Stomach (tissue), 4 donors: Measurements from ENCODE around the gene ETV7.

Experiments
- POLR2AphosphoS5 ChIP-seq, 3 donors: sonication (generic); formaldehyde crosslinking; IDR thresholded peaks; one replicate each; pipeline ENCODE4 v1.6.1; 2016; ENCODE audit warnings: antibody characterized with exemption in 3 of 3
- TF ChIP-seq, protein P1 (sequence below), 7 experiments: fragments of 450-650 bp in 4 of 7; fragments of 200-600 bp in 3 of 7; sonication (generic) in 3 of 7; IDR thresholded peaks; one replicate each; pipeline ENCODE4 v1.5.1; 2016 to 2019; ENCODE audit warnings: antibody characterized with exemption in 7 of 7, control low read depth in 2 of 7, mild to moderate bottlenecking in 1 of 7

GRCh38 chr6:36336208-36336710, 51.2 kb downstream of the ETV7 start:
- TF ChIP-seq, protein P1, sequence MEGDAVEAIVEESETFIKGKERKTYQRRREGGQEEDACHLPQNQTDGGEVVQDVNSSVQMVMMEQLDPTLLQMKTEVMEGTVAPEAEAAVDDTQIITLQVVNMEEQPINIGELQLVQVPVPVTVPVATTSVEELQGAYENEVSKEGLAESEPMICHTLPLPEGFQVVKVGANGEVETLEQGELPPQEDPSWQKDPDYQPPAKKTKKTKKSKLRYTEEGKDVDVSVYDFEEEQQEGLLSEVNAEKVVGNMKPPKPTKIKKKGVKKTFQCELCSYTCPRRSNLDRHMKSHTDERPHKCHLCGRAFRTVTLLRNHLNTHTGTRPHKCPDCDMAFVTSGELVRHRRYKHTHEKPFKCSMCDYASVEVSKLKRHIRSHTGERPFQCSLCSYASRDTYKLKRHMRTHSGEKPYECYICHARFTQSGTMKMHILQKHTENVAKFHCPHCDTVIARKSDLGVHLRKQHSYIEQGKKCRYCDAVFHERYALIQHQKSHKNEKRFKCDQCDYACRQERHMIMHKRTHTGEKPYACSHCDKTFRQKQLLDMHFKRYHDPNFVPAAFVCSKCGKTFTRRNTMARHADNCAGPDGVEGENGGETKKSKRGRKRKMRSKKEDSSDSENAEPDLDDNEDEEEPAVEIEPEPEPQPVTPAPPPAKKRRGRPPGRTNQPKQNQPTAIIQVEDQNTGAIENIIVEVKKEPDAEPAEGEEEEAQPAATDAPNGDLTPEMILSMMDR (IDR thresholded peaks at IDR 0.05): no peak
- TF ChIP-seq POLR2AphosphoS5 (IDR thresholded peaks at IDR 0.05): no peak
